Fibroblast of peridontal ligament (primary cell): ENCODE data around the gene MORN3.
A peak's percentile ranks its signal among the peaks of the same experiment; 100 is the strongest.
"Not testable (repeated sequence)": the region's sequence is repeated elsewhere in the genome, so short reads cannot be mapped to it uniquely, and the experiment has no call there.

Experiments
- DNase-seq: peaks from one replicate; pipeline ENCODE4 v3.0.0-alpha.2; 2010; ENCODE audit errors: extremely low read depth

Gene MORN3

GRCh38 chr12:121638298-121639202 lies 30.9 kb downstream of the MORN3 start:
- DNase-seq: no peak

GRCh38 chr12:121637231-121637914 lies 32.1 kb downstream of the MORN3 start:
- DNase-seq: no peak

GRCh38 chr12:121634836-121635235 lies 34.6 kb downstream of the MORN3 start:
- DNase-seq: no peak

- DNase-seq: not testable (repeated sequence)
Observed at GRCh38 chr12:121633833-121634196, 35.6 kb downstream of the MORN3 start.

GRCh38 chr12:121632069-121632970 lies 37.1 kb downstream of the MORN3 start:
- DNase-seq: peak; percentile 47

GRCh38 chr12:121630791-121631355 lies 38.6 kb downstream of the MORN3 start:
- no peak for DNase-seq

GRCh38 chr12:121628536-121628935 lies 40.9 kb downstream of the MORN3 start:
- DNase-seq: no peak

GRCh38 chr12:121628037-121628436 lies 41.4 kb downstream of the MORN3 start:
- DNase-seq: no peak

- peak; percentile 52 for DNase-seq
Observed at GRCh38 chr12:121626853-121627640, 42.4 kb downstream of the MORN3 start.

GRCh38 chr12:121626087-121626852 lies 43.2 kb downstream of the MORN3 start, which contains the start of gene ORAI1:
ORAI1 (plus strand) TSS chr12:121626530.
- DNase-seq: peak; percentile 83

GRCh38 chr12:121620333-121620891 lies 49.0 kb downstream of the MORN3 start:
- DNase-seq: no peak

GRCh38 chr12:121618659-121619233 lies 50.7 kb downstream of the MORN3 start:
- no peak for DNase-seq

GRCh38 chr12:121614872-121615467 lies 54.5 kb downstream of the MORN3 start:
- peak; percentile 8 for DNase-seq

GRCh38 chr12:121613462-121613861 lies 56.0 kb downstream of the MORN3 start:
- no peak for DNase-seq

GRCh38 chr12:121611306-121611705 lies 58.1 kb downstream of the MORN3 start:
- DNase-seq: no peak

GRCh38 chr12:121610239-121611149 lies 59.0 kb downstream of the MORN3 start:
- DNase-seq: peak; percentile 55

GRCh38 chr12:121608301-121608700 lies 61.2 kb downstream of the MORN3 start:
- DNase-seq: no peak

GRCh38 chr12:121603581-121603980 lies 65.9 kb downstream of the MORN3 start:
- no peak for DNase-seq
